H1 (cell line): ENCODE data around the gene ZNF584. TPM values are rescaled to one million over a fixed set of nuclear protein-coding genes. Genes with fewer than 3 reads are reported as not detected.

Experiments
- CTCF ChIA-PET: fragments of 300-600 bp; sonication (Branson Sonifier 250); formaldehyde crosslinking; loops from one replicate; lab custom pipeline; 2021; ENCODE audit not compliant: partially characterized antibody; lab: Charles Lee
- POLR2A ChIA-PET: fragments of 300-600 bp; sonication (Branson Sonifier 250); formaldehyde crosslinking; loops from one replicate; lab custom pipeline; 2021; ENCODE audit warnings: inconsistent platforms; ENCODE audit not compliant: partially characterized antibody; lab: Charles Lee
- DNase-seq, 2 experiments: peaks; one replicate each; pipeline versions ENCODE4 v3.0.0 to v3.0.0-alpha.2; 2010 to 2022; ENCODE audit warnings: low spot score in 2 of 2, low read depth in 1 of 2, mixed read lengths in 1 of 2
- FAIRE-seq: peaks from 2 replicates; lab custom pipeline; 2011; peaks lifted over from hg19 to GRCh38; lab: Jason Lieb, UNC
- H2AFZ ChIP-seq: 2 replicates; pipeline ENCODE4 v1.8.1; 2012; ENCODE audit warnings: low read length, inconsistent platforms
- H2AK5ac ChIP-seq: 2 replicates; pipeline ENCODE4 v1.6.1; 2013; ENCODE audit warnings: low read depth, low read length
- H2BK120ac ChIP-seq: replicated peaks from 2 replicates; pipeline ENCODE3; 2013; ENCODE audit warnings: low read depth, low read length, inconsistent platforms
- H2BK12ac ChIP-seq: 2 replicates; pipeline ENCODE4 v1.6.1; 2013; ENCODE audit warnings: low read depth, low read length
- H2BK15ac ChIP-seq: 2 replicates; pipeline ENCODE4 v1.6.1; 2013; ENCODE audit warnings: low read length
- H2BK20ac ChIP-seq: 2 replicates; pipeline ENCODE4 v1.6.1; 2013; ENCODE audit warnings: low read length
- H2BK5ac ChIP-seq: 2 replicates; pipeline ENCODE4 v1.6.1; 2013; ENCODE audit warnings: low read depth, low read length
- H3K14ac ChIP-seq: 2 replicates; pipeline ENCODE4 v1.6.1; 2013; ENCODE audit warnings: inconsistent platforms; ENCODE audit not compliant: insufficient read length
- H3K18ac ChIP-seq: 2 replicates; pipeline ENCODE4 v1.6.1; 2013; ENCODE audit warnings: low read length; ENCODE audit errors: extremely low read depth
- H3K23ac ChIP-seq: 2 replicates; pipeline ENCODE4 v1.6.1; 2013; ENCODE audit warnings: inconsistent platforms; ENCODE audit not compliant: insufficient read length
- H3K23me2 ChIP-seq: 2 replicates; pipeline ENCODE4 v1.6.1; 2013; ENCODE audit warnings: low read depth, low read length
- H3K27ac ChIP-seq: 2 replicates; pipeline ENCODE4 v1.6.1; 2011; ENCODE audit warnings: low read depth, low read length, inconsistent platforms
- H3K27me3 ChIP-seq, 4 experiments: replicated peaks in 1 of 4; 1 replicate in 1 of 4; 2 replicates in 3 of 4; pipeline versions ENCODE4 v1.6.1 to v1.8.1; 2011 to 2013; ENCODE audit warnings: low read length in 3 of 4, mild to moderate bottlenecking in 3 of 4, inconsistent platforms in 2 of 4, mixed read lengths in 2 of 4, moderate library complexity in 1 of 4; ENCODE audit not compliant: control insufficient read depth in 3 of 4, insufficient read depth in 3 of 4; ENCODE audit errors: extremely low read depth in 1 of 4
- H3K36me3 ChIP-seq, 4 experiments: 2 replicates each; pipeline versions ENCODE4 v1.6.1 to v1.8.1; 2011 to 2013; ENCODE audit warnings: mild to moderate bottlenecking in 4 of 4, low read length in 3 of 4, moderate library complexity in 2 of 4, control low read depth in 1 of 4, inconsistent platforms in 1 of 4; ENCODE audit not compliant: insufficient read depth in 4 of 4, control insufficient read depth in 2 of 4
- H3K4ac ChIP-seq: replicated peaks from 2 replicates; pipeline ENCODE3; 2013; ENCODE audit warnings: low read length, low read depth, mixed read lengths, inconsistent platforms; ENCODE audit not compliant: insufficient read length
- H3K4me1 ChIP-seq, 4 experiments: replicated peaks in 1 of 4; 1 replicate in 1 of 4; 2 replicates in 3 of 4; pipeline versions ENCODE4 v1.6.1 to v1.8.1; 2011 to 2013; ENCODE audit warnings: low read length in 3 of 4, inconsistent platforms in 2 of 4, mixed read lengths in 1 of 4; ENCODE audit not compliant: insufficient read depth in 4 of 4, control insufficient read depth in 3 of 4
- H3K4me2 ChIP-seq, 2 experiments: 2 replicates each; pipeline versions ENCODE4 v1.6.1 to v1.8.1; 2011 to 2013; ENCODE audit warnings: low read depth in 2 of 2, low read length in 2 of 2, control low read depth in 1 of 2, inconsistent platforms in 1 of 2, mild to moderate bottlenecking in 1 of 2; ENCODE audit not compliant: insufficient read depth in 1 of 2
- H3K4me3 ChIP-seq, 4 experiments: fragments of 200-600, 300-600 bp in 1 of 4; sonication (generic), shearing (Covaris generic), sonication (Bioruptor Twin) in 1 of 4; 2 replicates each; pipeline versions ENCODE4 v1.5.1 to v1.8.1; 2011 to 2016; ENCODE audit warnings: low read length in 4 of 4, low read depth in 3 of 4, control low read depth in 2 of 4, inconsistent platforms in 2 of 4, mild to moderate bottlenecking in 2 of 4, mixed read lengths in 1 of 4, moderate library complexity in 1 of 4; ENCODE audit not compliant: insufficient read depth in 2 of 4; ENCODE audit errors: extremely low read depth in 1 of 4
- H3K56ac ChIP-seq: replicated peaks from 2 replicates; pipeline ENCODE3; 2013; ENCODE audit warnings: low read depth, mild to moderate bottlenecking, mixed read lengths, low read length, inconsistent platforms; ENCODE audit not compliant: insufficient read length
- H3K79me1 ChIP-seq: 2 replicates; pipeline ENCODE4 v1.6.1; 2013; ENCODE audit warnings: low read depth, low read length, control low read depth
- H3K79me2 ChIP-seq, 2 experiments: 2 replicates each; pipeline versions ENCODE4 v1.6.1 to v1.8.1; 2012 to 2013; ENCODE audit warnings: low read length in 2 of 2, mild to moderate bottlenecking in 2 of 2, inconsistent platforms in 1 of 2; ENCODE audit not compliant: insufficient read depth in 2 of 2, control insufficient read depth in 1 of 2
- H3K9ac ChIP-seq, 4 experiments: replicated peaks in 1 of 4; 1 replicate in 1 of 4; 2 replicates in 3 of 4; pipeline versions ENCODE4 v1.6.1 to v1.8.1; 2011 to 2013; ENCODE audit warnings: low read depth in 3 of 4, low read length in 3 of 4, control low read depth in 2 of 4, mild to moderate bottlenecking in 2 of 4, moderate library complexity in 2 of 4, inconsistent platforms in 1 of 4; ENCODE audit errors: extremely low read depth in 1 of 4
- H3K9me3 ChIP-seq, 2 experiments: 2 replicates each; pipeline versions ENCODE4 v1.6.1 to v1.8.1; 2012 to 2013; ENCODE audit warnings: mild to moderate bottlenecking in 2 of 2, moderate library complexity in 2 of 2, control low read depth in 1 of 2, inconsistent platforms in 1 of 2, low read depth in 1 of 2, low read length in 1 of 2, mixed read lengths in 1 of 2; ENCODE audit not compliant: insufficient read depth in 2 of 2
- H4K20me1 ChIP-seq, 2 experiments: replicated peaks in 1 of 2; 2 replicates each; pipeline versions ENCODE3 to v1.8.1; 2011 to 2013; ENCODE audit warnings: inconsistent platforms in 2 of 2, low read length in 2 of 2, mild to moderate bottlenecking in 1 of 2; ENCODE audit not compliant: insufficient read depth in 2 of 2, control insufficient read depth in 1 of 2
- H4K5ac ChIP-seq: 2 replicates; pipeline ENCODE4 v1.6.1; 2013; ENCODE audit warnings: low read length, low read depth, mixed read lengths, inconsistent platforms; ENCODE audit not compliant: insufficient read length
- H4K8ac ChIP-seq: 2 replicates; pipeline ENCODE4 v1.8.0; 2013; ENCODE audit warnings: mild to moderate bottlenecking, moderate library complexity, low read length, inconsistent platforms; ENCODE audit not compliant: insufficient read depth; ENCODE audit errors: extremely low read depth
- H4K91ac ChIP-seq: replicated peaks from 2 replicates; pipeline ENCODE3; 2013; ENCODE audit warnings: low read length, mixed read lengths, inconsistent platforms; ENCODE audit not compliant: insufficient read length
- EGR1 ChIP-seq: IDR thresholded peaks from 2 replicates; pipeline ENCODE4 v1.6.1; 2011; ENCODE audit warnings: low read depth, low read length, borderline replicate concordance
- FOSL1 ChIP-seq: IDR thresholded peaks from 2 replicates; pipeline ENCODE4 v1.6.1; 2011; ENCODE audit warnings: mild to moderate bottlenecking, low read depth, low read length, moderate library complexity; ENCODE audit not compliant: insufficient read depth
- HDAC2 ChIP-seq, 2 experiments: fragments of 300-600 bp in 1 of 2; sonication (generic) in 1 of 2; IDR thresholded peaks; 2 replicates each; pipeline ENCODE4 v1.6.1; 2011 to 2012; ENCODE audit warnings: low read depth in 2 of 2, low read length in 2 of 2, mild to moderate bottlenecking in 2 of 2, moderate library complexity in 2 of 2, borderline replicate concordance in 1 of 2, inconsistent platforms in 1 of 2
- JUND ChIP-seq: IDR thresholded peaks from 2 replicates; pipeline ENCODE4 v1.6.1; 2011; ENCODE audit warnings: mild to moderate bottlenecking, improper control_type of control experiment, low read length
- KDM1A ChIP-seq: fragments of 200-600, 300-600 bp; sonication (generic); IDR thresholded peaks from 2 replicates; pipeline ENCODE4 v1.7.1; 2016; ENCODE audit warnings: mild to moderate bottlenecking, low read length, borderline replicate concordance
- MAFK ChIP-seq: IDR thresholded peaks from 2 replicates; pipeline ENCODE4 v1.6.1; 2012; ENCODE audit warnings: low read depth, mild to moderate bottlenecking, improper control_type of control experiment, low read length
- RAD21 ChIP-seq, 2 experiments: IDR thresholded peaks in 1 of 2; conservative IDR thresholded peaks in 1 of 2; 2 replicates each; pipeline ENCODE4 v1.6.1; 2011; ENCODE audit warnings: low read depth in 2 of 2, low read length in 2 of 2, improper control_type of control experiment in 1 of 2, inconsistent platforms in 1 of 2, mild to moderate bottlenecking in 1 of 2, moderate library complexity in 1 of 2
- RFX5 ChIP-seq: IDR thresholded peaks from 2 replicates; pipeline ENCODE4 v1.6.1; 2011; ENCODE audit warnings: low read depth, low read length, improper control_type of control experiment, borderline replicate concordance
- RXRA ChIP-seq: IDR thresholded peaks from 2 replicates; pipeline ENCODE4 v1.6.1; 2011; ENCODE audit warnings: low read depth, mild to moderate bottlenecking, low read length, moderate library complexity; ENCODE audit not compliant: insufficient read depth
- SAP30 ChIP-seq: fragments of 300-600 bp; sonication (generic); IDR thresholded peaks from 2 replicates; pipeline ENCODE4 v1.7.1; 2012; ENCODE audit warnings: low read length, moderate library complexity, mild to moderate bottlenecking, inconsistent platforms; ENCODE audit not compliant: insufficient read depth, insufficient replicate concordance
- SIX5 ChIP-seq: IDR thresholded peaks from 2 replicates; pipeline ENCODE4 v1.6.1; 2011; ENCODE audit warnings: mild to moderate bottlenecking, low read depth, low read length
- SP1 ChIP-seq: IDR thresholded peaks from 2 replicates; pipeline ENCODE4 v1.6.1; 2011; ENCODE audit warnings: low read depth, low read length
- SUZ12 ChIP-seq: fragments of 200-600 bp; sonication (generic); IDR thresholded peaks from 2 replicates; pipeline ENCODE4 v1.6.1; 2012; ENCODE audit warnings: mild to moderate bottlenecking, inconsistent platforms, low read length, moderate library complexity, mixed read lengths
- TAF1 ChIP-seq: IDR thresholded peaks from 2 replicates; pipeline ENCODE4 v1.6.1; 2011; ENCODE audit warnings: mild to moderate bottlenecking, low read depth, low read length
- TCF12 ChIP-seq: IDR thresholded peaks from 2 replicates; pipeline ENCODE4 v1.6.1; 2011; ENCODE audit warnings: low read depth, mild to moderate bottlenecking, low read length
- polyA plus RNA-seq, 7 experiments: library from polyadenylated mRNA; depleted of rRNA in 3 of 7; stranded (reverse) in 5 of 7; unstranded in 2 of 7; fragments of >200 nt in 5 of 7; fragments of 200-250 nt in 2 of 7; gene quantifications; 1 replicate in 5 of 7; 2 replicates in 1 of 7; 4 replicates in 1 of 7; pipeline versions ENCODE4 v1.2.1 to v1.2.3, GENCODE V29; 2011 to 2013; ENCODE audit warnings: missing spikeins in 2 of 7, mixed read lengths in 2 of 7
- total RNA-seq: library from RNA; stranded (reverse); fragmentation: NEBNext Ultra II Directional; extraction: Animal tissue kit (Norgen Biotek cat#: 25700); gene quantifications from 2 replicates; pipeline ENCODE4 v1.2.1, GENCODE V29; 2021

Gene ZNF584
- total and polyA plus RNA-seq, 2 of the 8 experiments (the other 6 are each of a cell fraction or from before 2014, with no cell fraction given), result 2.5 to 5.2 TPM

- no peak overlapping the region for H4K8ac ChIP-seq
- H2BK5ac ChIP-seq, result no peak overlapping the region
- H3K27me3 ChIP-seq, result no peaks in the 10 kb centered on the region
- no peak overlapping the region for H2BK12ac ChIP-seq
- no peak overlapping the region for H3K14ac ChIP-seq
- no peaks in the 10 kb centered on the region for H3K79me1 ChIP-seq
- POLR2A ChIA-PET, result interaction anchor here (0.8 to 1.7 kb wide), 2 partner anchors 17 to 34 kb away, joined by 3 read pairs; partner anchors contain the start of gene RNF225
- no peaks in the 10 kb centered on the region for H3K4me1 ChIP-seq
- no peak overlapping the region for H3K56ac ChIP-seq
- DNase-seq, result no peak
- no peak overlapping the region for H2AFZ ChIP-seq
- H3K4me3 ChIP-seq, result no peak overlapping the region
- no peak overlapping the region for H3K23ac ChIP-seq
- H3K4ac ChIP-seq, result no peak overlapping the region
- H4K5ac ChIP-seq, result no peak overlapping the region
- no peak overlapping the region for H3K9ac ChIP-seq
- H3K36me3 ChIP-seq, result peaks cover 6 to 34% (median 21%) of the 10 kb centered on the region in 4 experiments; a peak in 7 of 8 replicates
- no peaks in the 10 kb centered on the region; a peak in 1 of 4 replicates for H3K79me2 ChIP-seq
- CTCF ChIA-PET, result interaction anchor here (1.0 to 1.4 kb wide), 2 partner anchors 38 to 151 kb away, joined by 3 read pairs; no protein-coding TSS in a partner anchor
- FAIRE-seq, result no peak
- no peak overlapping the region for H3K27ac ChIP-seq
- TF ChIP-seq HDAC2 (IDR thresholded peaks at IDR 0.05; ENCODE audit: borderline replicate concordance in 1 of 2, low read depth in 2 of 2, low read length in 2 of 2) (no peak), RFX5 (no peak), SP1 (no peak), RAD21 (IDR thresholded peaks at IDR 0.05 in 1 of 2, conservative IDR thresholded peaks at IDR 0.05 in 1 of 2; ENCODE audit: low read depth in 2 of 2, low read length in 2 of 2) (no peak), KDM1A (no peak), MAFK (no peak), JUND (no peak), SUZ12 (no peak), FOSL1 (no peak), EGR1 (no peak), SIX5 (no peak), TCF12 (no peak), RXRA (no peak), TAF1 (no peak), SAP30 (no peak)
- no peak overlapping the region for H2BK120ac ChIP-seq
- H3K18ac ChIP-seq, result no peak overlapping the region
- H2BK15ac ChIP-seq, result no peak overlapping the region
- peaks cover 78 to 88% of the 10 kb centered on the region in 2 experiments for H3K9me3 ChIP-seq
- H4K20me1 ChIP-seq, result no peaks in the 10 kb centered on the region
- H2AK5ac ChIP-seq, result no peak overlapping the region
- no peak overlapping the region for H3K4me2 ChIP-seq
- no peak overlapping the region for H2BK20ac ChIP-seq
- no peak overlapping the region for H4K91ac ChIP-seq
- H3K23me2 ChIP-seq, result no peaks in the 10 kb centered on the region
Observed at GRCh38 chr19:58429745-58430144, 21.3 kb downstream of the ZNF584 start.
